GM18502 (cell line): Measurements from ENCODE around the gene CTSO.

ENCODE experiments used
- ATAC-seq: cut with Tn5 transposase; IDR thresholded peaks from one replicate; pipeline ENCODE4 v1.9.1; 2021; ENCODE audit warnings: mild to moderate bottlenecking; ENCODE audit not compliant: unreplicated experiment, poor library complexity

Gene CTSO, protein sequence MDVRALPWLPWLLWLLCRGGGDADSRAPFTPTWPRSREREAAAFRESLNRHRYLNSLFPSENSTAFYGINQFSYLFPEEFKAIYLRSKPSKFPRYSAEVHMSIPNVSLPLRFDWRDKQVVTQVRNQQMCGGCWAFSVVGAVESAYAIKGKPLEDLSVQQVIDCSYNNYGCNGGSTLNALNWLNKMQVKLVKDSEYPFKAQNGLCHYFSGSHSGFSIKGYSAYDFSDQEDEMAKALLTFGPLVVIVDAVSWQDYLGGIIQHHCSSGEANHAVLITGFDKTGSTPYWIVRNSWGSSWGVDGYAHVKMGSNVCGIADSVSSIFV

DNA sequence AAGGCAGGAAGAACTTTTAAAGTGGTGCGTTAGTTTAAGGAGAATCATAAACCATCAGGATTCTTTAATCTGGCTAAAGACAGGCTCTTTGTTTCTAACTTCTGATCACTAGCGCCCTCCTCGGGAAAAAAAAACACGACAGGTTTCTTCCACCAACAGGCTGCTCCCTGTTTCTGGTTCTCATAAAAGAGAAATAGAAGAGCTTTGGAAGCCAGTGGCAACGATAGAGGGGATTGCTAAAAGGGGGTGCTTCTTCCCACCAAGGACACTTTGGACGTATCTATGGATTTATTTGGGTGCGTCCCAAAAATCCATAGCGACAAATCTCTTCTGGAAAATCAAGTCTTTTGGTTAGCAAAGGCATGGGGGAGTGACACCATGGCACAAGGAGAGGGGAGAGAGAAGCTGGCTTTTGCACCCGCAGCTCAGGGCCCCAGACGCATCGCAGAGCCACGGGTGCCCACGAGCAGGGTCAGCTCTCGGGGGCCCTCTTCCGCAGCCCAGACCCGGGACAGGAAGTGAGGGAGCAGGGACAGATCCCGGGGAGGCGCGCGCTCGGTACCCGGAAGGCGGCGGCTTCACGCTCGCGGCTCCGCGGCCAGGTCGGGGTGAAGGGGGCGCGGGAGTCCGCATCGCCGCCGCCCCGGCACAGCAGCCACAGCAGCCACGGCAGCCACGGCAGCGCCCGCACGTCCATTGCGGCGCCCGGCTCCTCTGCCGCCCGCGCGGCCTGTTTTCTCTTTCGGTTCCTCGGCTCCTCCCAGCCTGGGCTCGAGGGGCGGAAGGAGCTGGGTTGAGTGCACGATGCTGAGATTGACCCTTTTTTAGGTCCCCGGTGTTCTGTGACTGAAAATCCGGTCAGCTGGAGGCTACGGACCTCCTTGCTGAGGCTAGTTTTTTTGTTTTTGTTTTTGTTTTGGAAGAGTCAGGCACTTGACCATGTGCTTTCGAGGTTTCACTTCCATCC lies at the start of gene CTSO:
Gene CTSO, minus strand, starts transcription at position 716 of the 967 bp plus-strand sequence. Its CDS starts 19 bp downstream, at position 697.
- peak; percentile 94 for ATAC-seq

DNA sequence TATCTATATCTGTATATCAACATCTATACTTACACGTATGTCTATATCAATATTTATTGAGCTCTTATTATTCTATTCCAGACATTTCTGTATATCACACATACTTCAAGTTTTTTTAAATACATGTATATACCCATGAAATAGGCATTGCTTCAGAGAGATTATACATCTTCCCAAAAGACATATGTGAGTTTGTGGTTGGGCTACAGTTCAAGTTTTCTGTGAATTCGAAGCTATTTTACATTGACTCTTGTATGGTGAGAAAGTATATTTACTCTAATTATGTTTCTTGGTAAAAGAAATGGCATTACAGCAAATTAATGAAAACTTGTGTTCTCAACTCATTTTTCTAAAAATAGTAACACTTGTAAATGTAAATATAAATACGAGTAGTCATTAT lies 46.8 kb upstream of the CTSO start:
- ATAC-seq, result no peak

GRCh38 chr4:155999725-156000124 lies 46.1 kb upstream of the CTSO start:
- ATAC-seq, result peak; percentile 68

DNA sequence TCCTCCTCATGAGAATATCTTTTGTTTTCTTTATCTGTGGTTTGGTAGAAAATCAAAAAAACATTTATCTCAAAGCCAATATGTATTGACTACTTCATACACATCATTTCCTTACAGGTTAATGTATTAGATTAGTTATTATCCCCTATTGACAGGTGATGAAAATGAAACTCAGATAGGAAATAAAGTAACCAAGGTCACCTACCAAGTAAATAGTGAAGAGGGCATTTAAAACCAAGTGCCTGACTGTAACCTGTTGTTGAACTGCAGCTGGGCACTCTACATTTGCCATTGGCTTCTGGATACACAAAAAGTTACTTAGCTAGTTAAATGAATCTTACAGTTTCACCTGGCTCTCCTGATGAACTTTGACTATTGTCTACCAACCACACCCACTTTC lies 41.4 kb upstream of the CTSO start:
- no peak for ATAC-seq

- no peak for ATAC-seq
These were observed 30.6 kb upstream of the CTSO start for GRCh38 chr4:155984106-155984797.

DNA sequence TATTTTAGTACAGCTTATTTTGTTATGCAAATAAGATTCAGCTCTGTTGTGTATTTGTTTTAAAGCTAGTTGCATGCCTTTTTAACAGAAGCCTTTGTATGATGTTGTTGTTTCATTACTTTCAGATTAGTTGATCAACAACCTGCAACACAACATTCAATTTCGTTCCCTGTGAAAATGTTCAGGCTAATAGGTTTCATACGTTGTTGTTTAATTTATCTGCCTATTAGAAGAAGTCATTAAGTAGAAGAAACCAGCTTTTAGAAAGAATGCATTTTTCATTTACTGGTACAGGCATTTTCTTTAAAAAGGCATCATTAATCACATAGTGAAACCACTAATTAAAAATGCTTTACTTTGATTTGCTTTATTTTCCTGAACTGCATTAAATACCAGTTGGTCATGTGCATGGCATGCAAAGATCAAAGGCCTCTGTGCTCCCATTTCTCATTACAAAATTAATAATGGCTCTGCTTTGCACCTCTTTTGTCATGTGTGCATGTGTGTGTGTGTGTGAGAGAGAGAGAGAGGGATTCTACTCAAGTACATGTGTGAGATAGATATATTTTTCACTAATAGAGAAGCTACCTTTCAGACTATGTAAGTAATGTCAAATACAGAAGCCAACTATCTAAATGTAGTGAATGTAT lies 29.2 kb upstream of the CTSO start:
- ATAC-seq, result no peak

DNA sequence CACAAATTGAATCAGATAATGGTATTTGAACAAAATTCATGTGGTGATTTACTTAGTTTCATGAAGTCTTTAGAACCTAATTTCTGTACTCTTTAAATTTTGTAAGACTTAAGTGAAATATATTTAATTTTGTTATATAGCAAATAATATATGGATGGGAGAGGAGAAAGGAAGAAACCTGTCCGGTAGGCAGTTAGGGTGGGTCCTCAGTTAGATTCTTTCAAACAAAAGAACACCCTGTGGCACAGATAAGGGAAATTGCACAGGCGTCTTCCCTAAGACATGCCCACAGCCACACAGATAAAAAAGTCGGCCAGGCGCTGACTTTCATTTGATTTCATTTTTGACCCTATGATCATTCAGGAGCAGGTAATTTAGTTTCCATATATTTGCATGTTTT lies 25.1 kb upstream of the CTSO start:
- ATAC-seq, result no peak

GRCh38 chr4:155975511-155975910 lies 21.8 kb upstream of the CTSO start:
- ATAC-seq, result no peak

GRCh38 chr4:155974996-155975395 lies 21.3 kb upstream of the CTSO start:
- ATAC-seq, result peak; percentile 15

GRCh38 chr4:155974476-155974749 lies 20.7 kb upstream of the CTSO start:
- peak; percentile 98 for ATAC-seq

DNA sequence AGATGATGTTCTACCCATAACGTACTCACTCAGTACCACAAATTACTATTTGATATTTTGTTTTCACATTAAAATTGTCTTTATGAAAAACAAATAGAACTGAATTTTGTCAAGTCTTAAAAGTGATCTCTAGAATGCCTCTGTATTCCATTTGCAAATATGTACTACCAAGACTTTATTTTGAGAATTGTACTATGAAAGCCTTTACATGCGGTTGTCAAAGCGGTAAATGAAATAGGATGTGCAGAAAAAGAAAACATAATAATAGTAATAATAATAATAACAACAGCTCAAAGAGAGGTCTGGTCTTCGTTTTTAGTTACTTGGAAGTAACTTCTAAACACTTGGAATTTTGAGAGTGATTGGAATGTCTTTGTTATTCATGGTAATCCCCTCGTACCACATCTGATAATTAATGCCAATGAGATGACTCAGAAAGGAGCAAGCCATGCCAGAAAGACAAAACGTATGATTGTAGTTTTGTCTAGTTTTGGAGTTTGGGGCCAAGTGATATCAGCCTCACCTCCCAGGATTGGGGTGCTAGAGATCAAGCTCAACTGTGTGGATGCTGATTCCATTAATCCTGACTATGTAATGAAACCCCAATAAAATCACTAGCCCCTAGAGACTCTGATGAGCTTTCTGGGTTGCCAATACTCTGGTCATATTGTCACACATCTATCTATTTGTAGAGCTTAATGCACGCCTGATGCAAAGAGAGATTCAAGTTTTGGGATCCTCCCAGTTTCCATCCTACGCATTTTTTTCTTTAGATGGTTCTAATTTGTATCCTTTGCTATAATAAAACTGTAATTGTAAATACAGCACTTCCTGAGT lies 20.2 kb upstream of the CTSO start:
- ATAC-seq, result peak; percentile 32

DNA sequence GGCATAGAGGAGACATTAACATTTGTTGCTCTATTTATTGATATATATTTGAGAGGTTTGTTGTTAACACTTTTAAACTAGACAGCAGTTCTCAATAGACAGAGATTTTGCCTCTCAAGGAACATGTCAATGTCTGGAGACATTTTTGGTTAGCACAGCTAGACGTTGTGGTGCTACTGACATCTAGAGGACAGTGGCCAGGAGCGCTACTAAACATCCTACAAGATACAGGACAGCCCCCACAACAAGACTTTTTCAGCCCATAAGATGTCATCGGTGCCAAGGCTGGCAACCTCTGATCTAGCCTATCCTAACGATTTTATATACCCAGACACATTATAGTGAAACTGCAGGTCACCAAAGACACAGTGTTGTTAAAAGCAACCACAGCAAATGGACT lies 18.4 kb upstream of the CTSO start:
- peak; percentile 48 for ATAC-seq

GRCh38 chr4:155966731-155967395 lies 13.2 kb upstream of the CTSO start:
- no peak for ATAC-seq

GRCh38 chr4:155966171-155966570 lies 12.5 kb upstream of the CTSO start:
- no peak for ATAC-seq

- no peak for ATAC-seq
These were observed 10.6 kb upstream of the CTSO start for GRCh38 chr4:155964016-155964891.

- ATAC-seq, result no peak
These were observed 9.1 kb upstream of the CTSO start for GRCh38 chr4:155962767-155963166.

GRCh38 chr4:155961575-155961974 lies 7.9 kb upstream of the CTSO start:
- no peak for ATAC-seq

DNA sequence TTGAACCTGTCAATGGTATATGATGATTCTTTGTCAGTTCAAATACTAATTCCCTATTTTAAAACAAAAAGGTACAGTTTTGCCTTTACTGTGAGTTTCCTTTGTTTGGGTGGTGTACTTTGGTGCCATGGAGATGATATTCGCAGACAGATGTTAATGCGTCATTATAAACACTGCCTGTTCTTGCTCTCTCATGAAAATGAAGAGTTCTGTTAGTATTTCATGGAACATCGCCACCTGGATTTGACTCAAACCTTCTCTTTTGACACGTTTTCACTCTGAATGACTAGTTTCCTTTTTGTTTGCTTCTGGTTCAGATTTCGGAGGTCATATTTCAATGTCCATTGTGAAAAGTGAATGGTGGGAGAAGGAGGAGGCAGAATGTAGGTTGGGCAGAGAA lies 6.9 kb upstream of the CTSO start:
- no peak for ATAC-seq
